ENCODE measurements around the gene ACSL5.
"Not testable (repeated sequence)": the region's sequence is repeated elsewhere in the genome, so short reads cannot be mapped to it uniquely, and the experiment has no call there.

ACSL5 gene

GRCh38 chr10:112376396-112376790 lies 2.5 kb downstream of the ACSL5 start:
- DNase-seq = no peak

GRCh38 chr10:112377116-112377515 lies 3.2 kb downstream of the ACSL5 start:
- peak; percentile 45 for DNase-seq

GRCh38 chr10:112379635-112380296 lies 5.8 kb downstream of the ACSL5 start:
- DNase-seq = no peak

GRCh38 chr10:112382515-112383235 lies 8.8 kb downstream of the ACSL5 start:
- DNase-seq = peak; percentile 44

- DNase-seq = no peak
Observed at GRCh38 chr10:112383325-112383724, 9.4 kb downstream of the ACSL5 start.

- DNase-seq = no peak
Observed at GRCh38 chr10:112384141-112384540, 10.2 kb downstream of the ACSL5 start.

- DNase-seq = no peak
Observed at GRCh38 chr10:112385201-112385600, 11.3 kb downstream of the ACSL5 start.

GRCh38 chr10:112388056-112388455 lies 14.1 kb downstream of the ACSL5 start:
- DNase-seq = not testable (repeated sequence)

GRCh38 chr10:112388548-112388947 lies 14.6 kb downstream of the ACSL5 start:
- peak; percentile 19 for DNase-seq

GRCh38 chr10:112389271-112389822 lies 15.4 kb downstream of the ACSL5 start:
- DNase-seq = no peak

- no peak for DNase-seq
Observed at GRCh38 chr10:112390125-112390703, 16.3 kb downstream of the ACSL5 start.

GRCh38 chr10:112393341-112393740 lies 19.4 kb downstream of the ACSL5 start:
- DNase-seq = no peak

- no peak for DNase-seq
Observed at GRCh38 chr10:112393827-112394226, 19.9 kb downstream of the ACSL5 start.

GRCh38 chr10:112394475-112394875 lies 20.6 kb downstream of the ACSL5 start:
- no peak for DNase-seq

GRCh38 chr10:112395809-112396530 lies 22.1 kb downstream of the ACSL5 start:
- DNase-seq = no peak

- no peak for DNase-seq
Observed at GRCh38 chr10:112397592-112397991, 23.7 kb downstream of the ACSL5 start.

GRCh38 chr10:112402917-112403316 lies 29.0 kb downstream of the ACSL5 start:
- DNase-seq = no peak

- no peak for DNase-seq
Observed at GRCh38 chr10:112404617-112405016, 30.7 kb downstream of the ACSL5 start.

GRCh38 chr10:112406806-112407205 lies 32.9 kb downstream of the ACSL5 start:
- not testable (repeated sequence) for DNase-seq

GRCh38 chr10:112407696-112408095 lies 33.8 kb downstream of the ACSL5 start:
- no peak for DNase-seq

- DNase-seq = no peak
Observed at GRCh38 chr10:112409299-112409698, 35.4 kb downstream of the ACSL5 start.

GRCh38 chr10:112409755-112410154 lies 35.8 kb downstream of the ACSL5 start:
- no peak for DNase-seq

- DNase-seq = no peak
Observed at GRCh38 chr10:112412696-112413095, 38.8 kb downstream of the ACSL5 start.

Data from activated CD8-positive, alpha-beta memory T cell treated with anti-CD3 and anti-CD28 coated beads for 24 hours (primary cell).